ENCODE results near the gene ITIH2.
"Not testable (repeated sequence)": the region's sequence is repeated elsewhere in the genome, so short reads cannot be mapped to it uniquely, and the experiment has no call there.

ITIH2 gene

DNA sequence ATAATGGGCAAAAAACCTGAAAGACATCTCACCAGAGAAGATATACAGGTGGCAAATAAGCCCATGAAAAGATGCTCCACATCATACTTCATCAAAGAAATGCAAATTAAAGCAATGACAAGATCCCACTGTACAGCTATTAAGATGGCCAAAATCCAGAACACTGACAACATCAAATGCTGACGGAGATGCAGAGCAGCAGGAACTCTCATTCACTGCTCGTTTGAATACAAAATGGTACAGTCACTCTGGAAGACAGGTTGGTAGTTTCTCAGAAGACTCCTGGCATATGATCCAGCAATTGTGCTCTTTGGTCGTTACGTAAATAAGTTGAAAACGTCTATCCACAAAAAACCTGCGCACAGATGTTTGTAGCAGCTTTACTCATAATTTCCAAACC is 49.1 kb downstream of the ITIH2 start:
- DNase-seq = no peak

DNA sequence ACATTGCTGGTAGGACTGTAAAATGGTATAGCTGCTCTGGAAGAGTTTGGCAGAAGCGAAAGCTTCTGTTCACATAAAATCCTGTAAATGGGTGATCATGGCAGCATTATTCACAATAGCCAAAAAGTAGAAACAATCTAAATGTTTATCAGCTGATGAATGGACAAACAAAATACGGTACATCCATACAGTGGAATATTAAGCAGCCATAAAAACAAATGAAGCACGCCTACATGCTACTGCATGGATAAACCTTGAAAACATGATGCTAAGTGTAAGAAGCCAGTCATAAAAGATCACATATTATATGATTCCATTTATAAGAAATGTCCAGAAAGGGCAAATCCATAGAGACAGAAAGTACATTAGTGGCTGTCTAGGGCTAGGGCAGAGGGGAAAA is 52.0 kb downstream of the ITIH2 start:
- DNase-seq = no peak

GRCh38 chr10:7756360-7756992 is 53.4 kb downstream of the ITIH2 start:
- DNase-seq = peak; percentile 30 to 32

DNA sequence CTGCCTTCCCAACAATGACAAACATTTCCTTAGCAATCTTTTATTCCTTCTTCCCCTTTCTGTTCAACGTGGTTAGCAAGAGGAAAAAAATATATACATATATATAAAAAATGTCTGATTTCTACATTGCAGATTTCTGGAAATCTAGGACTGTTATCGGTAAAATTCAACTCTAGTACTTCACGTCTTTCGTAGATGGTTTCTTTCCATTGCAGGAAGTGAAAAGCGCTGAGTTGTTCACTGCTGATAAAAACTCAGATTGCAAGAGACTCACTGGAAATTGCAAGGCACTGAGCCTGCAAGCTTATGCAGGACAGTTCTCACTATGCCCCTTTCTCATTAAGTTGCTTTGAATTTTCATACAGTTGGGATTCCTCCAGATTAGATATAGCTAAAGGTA is 60.8 kb downstream of the ITIH2 start:
- DNase-seq = no peak

GRCh38 chr10:7766241-7766640 is 63.1 kb downstream of the ITIH2 start:
- no peak for DNase-seq

GRCh38 chr10:7767209-7767608 is 64.1 kb downstream of the ITIH2 start:
- DNase-seq = no peak

DNA sequence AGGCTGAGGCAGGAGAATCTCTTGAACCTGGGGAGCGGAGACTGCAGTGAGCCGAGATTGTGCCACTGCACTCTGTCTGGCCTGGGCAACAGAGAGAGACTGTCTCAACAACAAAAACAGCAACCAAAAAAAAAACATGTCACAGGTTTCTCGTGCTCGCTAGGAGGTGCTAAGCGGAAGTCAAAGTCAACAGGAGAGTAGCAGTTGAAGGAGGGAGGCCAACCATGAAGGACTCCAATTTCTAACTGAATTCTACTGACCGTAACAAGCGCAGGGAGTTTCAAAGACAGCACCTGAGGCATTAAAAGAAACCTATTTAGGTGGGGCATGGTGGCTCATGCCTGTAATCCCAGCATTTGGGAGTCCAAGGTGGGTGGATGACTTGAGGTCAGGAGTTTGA is 65.3 kb downstream of the ITIH2 start:
- DNase-seq = no peak

DNA sequence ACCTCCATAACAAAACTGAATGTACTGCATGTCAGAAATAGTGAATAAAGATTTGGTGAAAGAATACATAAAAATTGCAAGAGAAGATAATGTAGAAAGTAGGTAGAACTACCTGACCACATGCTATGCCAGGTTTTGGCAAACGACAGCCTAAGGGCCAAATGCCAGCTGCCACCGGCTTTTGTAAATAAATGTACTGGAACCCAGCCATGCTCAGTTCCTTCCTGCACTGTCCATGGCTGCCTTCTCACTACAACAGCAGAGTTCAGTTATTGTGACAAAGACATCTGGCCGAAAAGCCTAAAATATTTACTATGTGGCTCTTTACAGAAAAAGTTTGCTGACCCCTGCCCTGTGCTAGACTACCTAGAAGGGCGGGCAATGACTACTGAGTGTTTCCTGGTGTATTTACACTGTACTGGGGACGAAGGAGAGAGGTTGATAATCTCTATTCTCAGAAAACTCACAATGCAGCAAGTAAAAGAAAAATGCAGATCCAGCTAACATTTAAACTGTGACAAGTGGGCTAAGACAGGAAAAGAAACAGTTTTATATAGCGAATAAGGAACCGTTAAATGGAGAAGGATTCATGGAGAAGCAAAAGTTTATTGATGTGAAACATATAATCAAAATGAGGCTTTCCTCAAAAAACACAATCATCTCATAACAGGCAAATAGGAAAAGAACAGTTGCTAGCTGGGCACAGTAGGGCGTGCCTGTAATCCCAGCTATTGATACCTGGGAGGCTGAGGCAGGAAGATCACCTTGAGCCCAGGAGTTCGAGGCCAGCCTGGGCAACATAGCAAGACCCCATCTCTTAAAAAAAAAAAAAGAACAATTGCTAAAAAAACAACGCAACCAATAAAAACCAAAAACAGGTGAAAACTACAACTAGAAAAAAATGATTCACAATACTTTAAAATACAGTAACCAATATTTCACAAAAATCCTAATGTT is 71.0 kb downstream of the ITIH2 start:
- peak; percentile 31 to 50 for DNase-seq

- no peak for DNase-seq
Measured at GRCh38 chr10:7776777-7777176, 73.7 kb downstream of the ITIH2 start.

DNA sequence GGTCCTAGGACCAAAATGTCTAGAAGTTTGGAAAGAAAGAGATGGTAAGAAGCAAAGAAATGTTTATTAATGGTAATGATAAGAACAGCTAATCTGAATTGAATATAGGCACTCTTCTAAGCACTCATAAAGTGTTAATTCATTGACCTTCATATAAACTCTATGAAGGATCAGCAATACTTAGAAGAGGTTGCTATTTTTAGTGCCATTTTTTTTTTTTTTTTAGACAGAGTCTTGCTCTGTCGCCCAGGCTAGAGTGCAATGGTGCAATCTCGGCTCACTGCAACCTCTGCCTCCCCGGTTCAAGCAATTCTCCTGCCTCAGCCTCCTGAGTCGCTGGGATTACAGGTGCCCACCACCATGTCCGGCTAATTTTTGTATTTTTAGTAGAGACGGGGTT is 79.1 kb downstream of the ITIH2 start:
- not testable (repeated sequence) for DNase-seq

DNA sequence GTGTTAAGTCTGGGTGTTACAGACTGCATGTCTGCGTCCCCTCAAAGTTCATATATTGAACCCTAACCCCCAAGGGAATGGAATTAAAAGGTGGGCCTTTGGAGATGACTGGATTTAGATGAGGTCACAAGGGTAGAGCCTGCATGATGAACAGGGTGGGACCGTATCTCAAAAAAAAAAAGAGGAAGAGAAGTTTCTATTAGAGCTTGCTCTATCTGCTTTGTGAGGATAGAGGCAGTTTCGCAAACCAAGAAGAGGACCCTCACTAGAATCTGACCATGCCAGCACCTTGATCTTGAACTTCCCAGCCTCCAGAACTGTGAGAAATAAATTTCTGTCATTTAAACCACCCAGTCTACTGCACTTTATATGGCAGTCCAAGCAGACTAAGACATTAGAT is 83.3 kb downstream of the ITIH2 start:
- DNase-seq = no peak

DNA sequence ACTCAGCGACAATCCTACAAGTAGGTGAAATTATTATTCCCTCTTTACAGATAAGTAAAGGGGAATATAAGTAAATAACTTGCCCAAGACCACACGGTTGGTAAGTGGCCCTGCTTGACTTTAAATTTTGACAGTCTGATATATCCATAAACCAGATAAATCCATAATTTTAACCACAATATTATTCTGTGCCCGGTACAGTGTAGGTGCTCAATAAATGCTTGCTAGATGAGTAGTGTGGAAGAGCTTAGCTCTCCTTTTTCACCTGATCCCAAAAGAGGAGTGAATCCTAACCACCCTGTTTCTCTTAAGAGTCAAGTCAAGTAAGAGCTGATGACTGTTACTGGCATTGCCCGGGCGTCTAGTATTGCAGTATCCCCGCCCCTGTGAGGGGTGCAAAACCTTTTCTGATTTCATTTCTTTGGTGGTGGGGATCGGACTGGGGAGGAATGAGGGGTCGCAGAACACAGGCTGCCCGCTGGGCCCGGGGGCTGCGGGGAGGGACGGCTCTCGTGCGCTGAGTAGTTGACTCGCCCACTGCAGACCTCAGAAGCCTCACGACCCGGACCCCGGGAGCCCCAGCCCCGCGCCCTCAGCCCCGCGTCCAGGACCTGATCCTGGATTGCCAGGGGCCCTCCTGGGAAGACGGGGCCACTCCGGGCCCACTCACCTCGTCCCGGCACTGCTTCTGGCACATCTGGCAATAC is 84.2 kb downstream of the ITIH2 start:
- no peak for DNase-seq

DNA sequence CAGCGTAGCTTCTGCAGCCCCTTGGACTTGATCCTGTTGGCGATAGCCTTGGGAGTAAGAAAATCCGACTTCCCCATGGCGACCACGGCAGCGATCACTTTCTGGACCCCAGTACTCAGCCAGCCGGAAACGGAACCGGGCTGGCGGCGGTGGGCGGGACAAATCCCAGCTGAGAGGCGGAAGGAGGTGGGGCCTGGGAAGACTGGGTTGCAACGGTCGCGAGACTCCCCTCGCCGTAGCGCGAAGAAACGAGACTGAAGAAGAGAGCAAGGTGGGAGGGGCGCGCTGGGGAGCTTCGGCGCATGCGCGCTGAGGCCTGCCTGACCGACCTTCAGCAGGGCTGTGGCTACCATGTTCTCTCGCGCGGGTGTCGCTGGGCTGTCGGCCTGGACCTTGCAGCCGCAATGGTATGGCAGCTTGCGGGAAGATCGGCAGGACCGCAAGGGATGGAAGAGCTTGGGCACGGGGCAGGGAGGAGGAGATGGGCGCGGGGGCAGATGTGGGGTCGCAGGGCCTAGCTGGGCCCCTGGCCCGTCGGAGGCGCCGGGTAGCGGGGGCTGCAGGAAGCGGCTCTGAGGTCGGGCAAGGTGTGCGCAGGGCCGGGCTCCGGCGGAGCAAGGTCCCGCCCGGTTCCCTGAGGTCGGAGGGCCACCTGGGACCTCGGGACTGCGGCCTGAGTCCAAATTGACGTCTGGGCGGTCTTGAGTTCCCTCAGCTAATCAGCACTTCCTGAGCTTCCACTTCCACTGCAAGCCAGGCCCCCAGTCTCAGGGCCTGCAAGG is 84.9 kb downstream of the ITIH2 start, which contains the start of the genes ATP5F1C and KIN:
Gene ATP5F1C (plus strand): TSS at position 321 of the 782 bp plus-strand sequence. CDS start 31 bp downstream, at position 352.
Gene KIN (minus strand): TSS at position 137 of the 782 bp plus-strand sequence. CDS start 60 bp downstream, at position 77.
- DNase-seq = peak; percentile 90 to 91

DNA sequence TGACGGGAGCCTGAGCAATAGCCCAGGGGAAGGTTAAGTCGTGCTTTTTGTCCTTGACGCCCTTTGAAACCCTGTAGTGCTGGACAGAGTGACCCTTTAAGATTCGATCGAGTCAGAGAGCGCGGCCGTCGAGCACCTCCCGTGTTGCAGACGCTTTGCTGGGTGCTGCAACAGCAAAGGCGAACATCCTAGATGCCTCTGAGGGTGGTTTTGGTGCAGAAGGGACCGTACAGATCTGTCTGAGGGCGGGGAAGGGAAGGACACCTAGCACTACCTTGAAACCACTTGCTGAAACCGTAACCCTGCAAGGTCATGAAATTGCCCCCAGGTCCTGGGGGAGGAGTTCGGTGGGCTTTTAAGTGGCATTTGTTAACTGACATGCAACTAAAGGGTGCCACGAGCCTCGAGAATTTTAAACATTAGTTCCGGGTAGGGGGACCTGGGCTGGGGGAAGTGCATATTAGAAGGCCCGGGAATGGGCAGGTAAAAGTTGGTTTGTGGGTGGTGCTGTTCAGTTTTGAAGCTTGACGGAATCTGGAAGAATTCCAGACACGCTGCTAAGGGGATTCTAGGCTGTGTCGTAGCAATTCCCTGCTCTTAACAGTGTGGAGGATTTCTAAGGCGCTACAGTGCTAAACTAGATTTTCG is 85.6 kb downstream of the ITIH2 start:
- DNase-seq = peak in 1 of 2 experiments; percentile 38

DNA sequence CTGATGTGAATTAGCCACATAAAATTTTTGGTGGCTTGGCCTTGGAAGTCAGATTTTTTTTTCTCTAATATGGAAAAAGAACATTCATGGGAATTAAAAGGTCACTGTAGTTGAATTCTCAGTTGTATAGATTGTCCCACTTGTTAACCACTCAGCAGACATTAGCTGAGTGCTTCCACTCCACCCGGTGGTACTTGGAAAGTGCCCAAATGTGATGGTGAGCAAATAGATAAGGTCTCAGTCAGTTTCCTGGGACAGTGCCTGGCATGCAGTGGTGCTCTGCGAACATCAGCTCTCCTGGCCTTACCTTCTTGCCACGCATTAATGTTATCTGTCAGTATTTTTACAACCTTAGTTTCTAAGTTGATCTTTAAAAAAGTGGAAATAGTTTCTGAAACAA is 86.3 kb downstream of the ITIH2 start:
- no peak for DNase-seq

DNA sequence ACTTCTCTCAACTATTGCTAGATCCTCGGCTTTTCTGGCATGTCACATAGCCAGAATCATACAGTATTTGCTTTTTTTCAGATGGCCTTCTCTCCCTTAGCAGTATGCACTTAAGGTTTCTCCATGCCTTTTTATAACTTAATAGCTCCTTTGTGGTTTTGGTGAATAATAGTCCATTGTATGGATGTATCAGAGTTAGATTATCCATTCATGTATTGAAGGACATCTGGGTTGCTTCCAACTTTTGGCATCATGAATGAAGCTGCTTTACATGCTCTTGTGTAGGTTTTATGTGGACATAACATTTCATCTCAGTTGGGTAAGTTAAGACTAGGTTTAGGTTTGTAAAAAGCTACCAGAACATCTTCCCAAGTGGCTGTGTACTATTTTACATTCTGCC is 89.4 kb downstream of the ITIH2 start:
- no peak for DNase-seq

DNA sequence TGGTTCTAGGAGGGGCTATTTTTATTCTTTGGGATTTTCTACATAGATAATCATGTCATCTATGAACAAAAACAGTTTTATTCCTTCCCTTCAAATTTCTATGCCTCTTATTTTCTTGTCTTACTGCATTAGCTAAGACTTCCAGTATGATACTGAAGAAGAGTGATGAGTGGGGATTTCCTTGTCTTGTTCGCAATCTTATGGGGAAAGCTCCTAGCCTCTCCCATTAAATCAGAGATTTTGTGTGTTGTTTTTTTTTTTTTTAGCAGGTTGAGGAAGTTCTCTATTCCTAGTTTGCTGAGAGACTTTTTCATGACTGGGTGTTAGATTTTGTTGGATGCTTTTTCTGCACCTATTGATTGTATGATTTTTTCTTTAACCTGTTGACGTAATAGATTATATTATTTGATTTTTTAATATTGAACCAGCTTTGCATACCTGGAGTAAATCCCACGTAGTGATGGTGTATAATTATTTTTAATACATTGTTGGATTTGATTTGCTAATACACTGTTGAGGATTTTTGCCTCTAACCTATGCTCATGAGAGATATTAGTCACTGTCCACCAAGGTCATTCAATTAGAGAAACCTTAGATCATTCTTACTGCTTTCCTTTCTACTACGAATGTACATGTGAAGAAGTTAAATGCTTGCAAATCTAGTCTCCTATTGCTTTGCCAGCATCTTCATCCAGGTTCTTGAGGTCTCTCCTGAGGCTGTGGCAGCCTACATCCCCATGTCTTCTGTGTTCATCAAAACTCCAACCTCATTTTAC is 91.3 kb downstream of the ITIH2 start:
- no peak for DNase-seq

- no peak for DNase-seq
Measured at GRCh38 chr10:7795605-7796004, 92.5 kb downstream of the ITIH2 start.

DNA sequence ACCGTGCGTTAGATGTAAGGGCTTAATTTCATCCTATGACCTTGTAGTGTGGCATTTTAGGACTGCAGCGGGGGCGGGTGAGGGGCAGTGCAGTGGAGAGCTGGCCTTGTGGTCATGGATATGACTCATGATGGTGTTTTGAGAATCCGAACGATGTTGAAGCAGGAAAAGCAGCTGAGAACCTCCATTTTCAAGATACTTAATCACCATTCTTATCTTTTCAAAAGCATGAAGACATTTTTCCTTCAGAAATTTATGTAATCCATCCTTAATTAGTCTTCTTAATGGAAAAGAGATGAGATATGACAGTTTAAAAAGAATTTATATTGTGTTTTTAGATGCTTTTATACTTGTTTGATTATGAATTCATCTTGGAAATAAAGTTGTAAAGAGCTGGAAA is 94.5 kb downstream of the ITIH2 start:
- DNase-seq = no peak

Measured in SHP77 (cell line).